HG02571 (cell line): Measurements from ENCODE around the gene ZC2HC1B.

Source experiments
- ATAC-seq: cut with Tn5 transposase; IDR thresholded peaks from one replicate; pipeline ENCODE4 v1.9.1; 2021; ENCODE audit warnings: mild to moderate bottlenecking, moderate library complexity; ENCODE audit not compliant: unreplicated experiment

The ZC2HC1B gene

DNA sequence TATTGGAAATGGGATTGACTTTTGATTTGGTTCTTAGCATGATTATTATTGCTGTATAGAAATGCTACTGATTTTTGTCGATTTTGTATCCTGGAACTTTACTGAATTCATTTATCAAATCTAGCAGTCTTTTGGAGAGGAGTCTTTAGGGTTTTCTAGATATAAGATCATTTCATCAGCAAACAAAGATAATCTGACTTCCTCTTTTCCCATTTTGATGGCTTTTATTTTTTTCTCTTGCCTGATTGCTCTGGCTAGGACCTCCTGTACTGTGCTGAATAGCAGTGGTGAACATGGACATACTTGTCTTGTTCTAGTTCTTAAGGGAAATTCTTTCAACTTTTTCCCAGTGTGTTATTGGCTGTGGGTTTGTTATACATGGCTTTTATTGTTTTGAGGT lies 64.6 kb downstream of the ZC2HC1B start:
- no peak for ATAC-seq

GRCh38 chr6:143929975-143930374 lies 65.7 kb downstream of the ZC2HC1B start:
- ATAC-seq = no peak

- ATAC-seq = no peak
Observed at GRCh38 chr6:143934331-143934730, 70.1 kb downstream of the ZC2HC1B start.

- ATAC-seq = no peak
Observed at GRCh38 chr6:143934867-143935266, 70.6 kb downstream of the ZC2HC1B start.

GRCh38 chr6:143936347-143936746 lies 72.1 kb downstream of the ZC2HC1B start:
- no peak for ATAC-seq

- no peak for ATAC-seq
Observed at GRCh38 chr6:143936778-143937667, 72.7 kb downstream of the ZC2HC1B start.

DNA sequence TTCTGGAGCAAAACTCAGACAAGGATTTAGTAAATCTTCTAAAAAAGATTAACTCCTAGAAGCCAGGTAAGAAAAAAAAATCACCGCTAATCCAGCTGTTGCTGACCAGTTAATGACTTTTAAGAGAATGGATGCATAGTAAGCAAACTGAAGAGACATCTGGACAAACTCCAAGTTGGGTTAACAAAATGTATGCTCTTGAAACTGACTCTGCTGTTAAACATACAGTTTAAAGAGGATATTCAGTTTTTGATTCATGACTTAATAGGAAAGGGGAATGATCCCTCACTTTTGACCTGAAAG lies 73.3 kb downstream of the ZC2HC1B start:
- ATAC-seq = no peak

DNA sequence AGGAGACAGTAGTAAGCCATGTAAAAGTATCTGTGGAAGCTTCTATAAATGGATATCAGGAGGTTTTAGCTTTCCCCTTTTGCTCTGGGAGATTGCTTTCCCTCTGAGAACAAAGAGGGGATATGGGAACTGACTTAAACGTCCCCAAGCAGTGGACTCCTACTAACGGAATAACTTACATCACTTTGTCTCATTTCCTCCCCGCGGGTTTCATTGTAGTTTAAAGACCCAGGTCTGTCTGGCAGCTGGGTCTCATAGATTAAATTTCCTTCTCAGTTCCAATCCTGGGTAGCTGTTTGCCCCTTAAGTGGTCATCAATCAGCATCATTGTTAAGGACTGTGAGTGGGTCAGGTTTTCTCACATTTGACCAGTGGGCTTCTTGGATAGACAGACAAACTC lies 75.1 kb downstream of the ZC2HC1B start:
- ATAC-seq = no peak

DNA sequence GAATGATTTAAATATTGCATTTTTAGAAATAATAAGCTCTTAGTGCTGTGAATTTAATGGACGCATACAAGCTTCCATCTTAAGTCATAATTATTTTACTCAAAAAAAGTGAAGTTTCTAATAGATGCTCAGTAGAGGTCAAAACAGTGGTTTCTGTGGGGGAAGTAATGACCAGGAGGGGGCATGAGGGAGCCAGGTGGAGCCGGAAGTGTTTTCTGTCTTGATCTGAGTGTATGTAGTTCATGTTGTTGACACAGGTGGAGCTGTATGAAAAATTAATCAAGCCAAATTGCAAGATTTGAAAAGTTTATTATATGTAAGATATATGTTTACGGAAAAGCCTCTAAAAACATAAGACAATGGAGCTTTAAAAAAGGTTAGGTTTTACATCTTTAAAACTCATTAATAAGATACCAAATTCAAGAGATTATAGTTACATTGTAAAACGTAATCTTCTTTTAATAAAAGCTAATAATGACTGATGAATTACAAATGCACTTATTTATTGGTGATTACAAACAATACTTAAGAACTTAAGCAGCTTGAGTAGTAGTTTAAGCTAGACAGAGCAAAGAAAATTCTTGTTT lies 75.8 kb downstream of the ZC2HC1B start:
- peak; percentile 91 for ATAC-seq

DNA sequence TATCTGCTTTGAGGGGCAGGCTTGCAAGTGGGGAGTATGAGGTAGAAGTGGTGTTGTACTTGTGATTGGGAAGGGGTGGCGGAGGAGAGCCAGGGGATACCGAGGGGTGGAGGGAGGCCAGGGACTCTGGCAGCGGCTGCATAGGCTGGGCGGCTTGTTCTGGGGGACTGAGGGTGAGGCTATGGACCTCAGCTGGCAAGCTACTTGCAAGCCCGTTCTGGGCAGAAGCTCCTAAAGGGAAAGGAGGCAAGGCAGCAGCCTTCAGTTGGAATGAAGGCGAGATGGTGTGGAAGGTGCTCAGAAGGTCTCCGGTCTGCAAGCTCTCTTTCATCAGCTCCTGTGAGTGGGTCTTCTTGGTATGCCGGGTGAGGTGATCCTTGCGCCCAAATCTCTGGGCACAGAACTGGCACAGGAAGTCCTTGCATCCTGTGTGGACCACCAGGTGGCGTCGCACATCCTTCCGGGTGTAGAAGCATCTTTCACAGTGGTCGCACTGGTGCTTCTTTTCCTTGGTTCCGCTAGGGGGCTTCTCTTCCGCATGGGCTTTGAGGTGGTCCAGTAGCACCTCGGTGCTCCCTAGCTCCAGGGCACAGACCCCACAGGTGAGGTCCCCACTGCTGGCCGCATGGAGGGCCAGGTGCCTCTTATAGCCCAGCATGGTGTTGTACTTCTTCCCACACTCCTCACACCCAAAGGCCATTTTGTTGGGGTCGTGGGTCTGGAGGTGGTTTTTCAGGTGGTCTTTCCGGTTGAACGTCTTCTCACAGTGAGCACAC lies 77.8 kb downstream of the ZC2HC1B start:
- peak; percentile 61 for ATAC-seq

DNA sequence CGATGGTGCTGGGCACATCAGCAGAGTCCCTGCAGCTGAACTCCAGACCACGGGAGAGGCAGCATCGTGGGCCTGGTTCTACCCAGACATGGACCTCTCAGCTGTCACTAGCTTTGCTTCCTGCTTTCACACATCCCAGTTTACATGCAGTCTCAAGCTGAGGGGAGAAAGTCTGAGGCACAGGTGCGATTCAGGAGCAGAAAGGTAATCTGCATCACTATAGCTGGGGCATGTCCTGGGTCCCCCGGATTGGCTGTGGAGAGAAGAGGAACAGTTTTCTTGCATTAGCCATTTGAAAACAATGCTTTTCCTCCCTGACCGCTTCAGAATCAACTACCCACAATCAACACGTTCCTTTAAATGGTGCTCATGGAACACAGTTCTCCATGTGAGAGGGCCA lies 83.9 kb downstream of the ZC2HC1B start:
- ATAC-seq = no peak

DNA sequence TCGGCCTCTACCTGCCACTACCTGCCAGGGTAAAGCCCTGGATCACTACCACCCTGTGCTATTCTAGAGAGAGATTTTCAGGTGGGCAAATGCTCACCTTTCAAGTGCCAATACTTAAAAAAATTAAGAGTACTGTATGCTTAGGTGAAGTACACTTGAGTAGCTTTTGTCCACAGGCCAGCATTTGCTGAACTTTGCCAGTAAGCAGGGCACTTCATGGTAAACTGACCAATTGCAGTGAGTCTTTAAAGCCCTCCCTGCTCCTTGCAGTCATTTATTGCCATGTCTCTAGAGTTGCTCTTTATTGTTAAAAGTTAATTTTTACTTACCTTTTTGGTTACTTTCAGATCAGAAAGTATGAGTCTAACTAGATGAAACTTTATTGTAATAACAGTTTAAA lies 85.3 kb downstream of the ZC2HC1B start:
- no peak for ATAC-seq

DNA sequence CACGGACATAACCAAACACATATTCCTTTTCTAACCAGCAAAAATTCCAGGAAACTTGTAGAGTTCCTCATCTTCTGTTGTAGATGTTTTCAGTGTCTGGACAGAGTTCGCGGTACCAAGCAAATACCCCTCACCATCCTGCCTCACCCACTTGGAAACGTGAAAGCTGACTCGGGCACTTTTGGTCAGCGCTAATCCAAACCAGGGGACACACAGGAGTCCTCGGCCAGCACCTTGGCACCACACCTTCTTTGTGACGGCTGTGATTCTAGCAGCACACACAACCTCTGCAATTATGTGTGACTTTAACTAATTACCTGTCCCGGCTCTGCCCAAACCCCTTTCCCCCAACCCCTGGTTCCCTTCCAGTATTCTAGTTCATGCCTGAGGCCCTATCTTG lies 85.7 kb downstream of the ZC2HC1B start:
- ATAC-seq = no peak

GRCh38 chr6:143950875-143951274 lies 86.6 kb downstream of the ZC2HC1B start:
- ATAC-seq = no peak

DNA sequence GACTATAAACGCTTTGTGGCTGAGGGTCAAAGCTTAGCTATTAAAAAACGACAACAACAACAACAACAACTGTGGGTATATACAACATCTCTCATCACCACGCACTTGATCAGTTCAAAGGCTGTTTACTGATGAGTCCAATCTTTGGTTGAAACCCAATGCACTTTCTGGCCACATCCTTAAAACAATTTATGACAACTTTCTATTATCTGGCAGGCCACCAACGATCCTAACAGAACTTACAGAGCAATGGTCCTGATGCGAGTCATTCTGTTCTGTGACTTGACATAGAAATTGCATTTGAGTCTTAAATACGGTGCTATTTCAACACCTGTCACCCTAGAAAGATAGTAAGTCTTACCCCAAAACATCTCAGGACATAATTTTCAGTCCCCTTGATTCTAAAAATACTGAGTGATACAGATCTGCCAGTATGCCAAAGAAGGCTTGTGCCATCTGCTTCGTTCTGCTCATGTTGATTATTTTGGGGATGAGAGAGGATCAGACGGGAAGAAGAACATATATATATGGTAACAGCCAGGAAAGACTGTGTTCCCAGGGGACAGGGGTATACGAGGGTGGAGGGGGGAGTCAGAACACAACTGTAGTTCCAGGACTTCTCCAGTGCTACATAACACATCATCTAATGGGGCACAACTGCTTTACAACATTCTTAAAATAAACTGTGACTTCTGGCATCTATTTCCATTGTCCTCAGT lies 87.9 kb downstream of the ZC2HC1B start:
- ATAC-seq = no peak

DNA sequence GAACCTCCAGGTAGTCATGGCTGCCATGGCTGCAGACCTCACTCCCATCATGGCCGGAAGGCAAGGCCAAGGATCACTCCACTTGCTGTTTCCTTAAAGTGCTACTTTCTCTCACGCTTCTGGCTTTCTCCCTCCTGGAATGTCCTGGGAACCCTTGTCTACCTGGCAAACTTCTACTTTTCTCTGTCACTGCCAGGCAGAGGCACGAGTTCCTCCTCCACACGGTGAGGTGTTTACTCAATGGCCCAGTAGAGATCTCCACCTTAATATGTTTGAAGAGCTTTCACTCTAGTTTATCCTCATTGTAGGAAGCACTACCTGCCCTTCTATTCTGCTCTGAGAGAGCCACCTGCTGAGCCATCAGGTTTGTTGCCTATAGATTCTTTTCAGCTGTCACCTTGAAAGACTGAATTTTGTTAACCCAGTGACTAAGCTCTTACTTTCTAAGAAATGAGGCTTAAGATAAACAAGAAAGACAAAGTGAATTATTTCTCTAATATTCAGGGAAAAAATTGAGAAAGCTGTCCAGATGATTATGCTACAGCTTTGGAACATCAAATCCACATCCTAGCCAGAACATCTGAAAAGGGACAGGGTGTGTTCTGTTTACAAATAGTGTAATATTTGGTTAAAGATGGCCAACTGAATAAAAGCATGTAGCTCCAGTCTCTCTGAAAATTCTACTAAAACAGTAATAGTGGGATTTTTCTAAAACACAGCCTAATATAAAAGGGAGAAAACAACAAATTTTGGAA lies 88.8 kb downstream of the ZC2HC1B start:
- ATAC-seq = no peak

GRCh38 chr6:143953922-143954321 lies 89.6 kb downstream of the ZC2HC1B start:
- ATAC-seq = no peak

- no peak for ATAC-seq
Observed at GRCh38 chr6:143955971-143956370, 91.7 kb downstream of the ZC2HC1B start.

GRCh38 chr6:143957679-143958274 lies 93.5 kb downstream of the ZC2HC1B start:
- ATAC-seq = no peak

GRCh38 chr6:143958839-143959399 lies 94.6 kb downstream of the ZC2HC1B start:
- no peak for ATAC-seq
